ENCODE measurements around the gene UQCRQ.

GRCh38 chr5:132866342-132867045, at the start of gene UQCRQ, which contains the start of gene GDF9:
- TF ChIP-seq ZFP3 (CRISPR knock-in tag; IDR thresholded peaks at IDR 0.05) (no peak), CREB5 (CRISPR knock-in tag; IDR thresholded peaks at IDR 0.05; ENCODE audit: low read depth) (no peak)

All from SK-N-SH treated with all-trans-retinoic acid at 6 μM for 48 hours (cell line).